ENCODE measurements around the gene SCNN1G.

GRCh38 chr16:23158114-23158513 is 24.4 kb upstream of the SCNN1G start:
- no peak for TF ChIP-seq CTCF (conservative IDR thresholded peaks at IDR 0.05; ENCODE audit: low read length)
- TF ChIP-seq EZH2phosphoT487 (IDR thresholded peaks at IDR 0.05; ENCODE audit: borderline replicate concordance) = no peak

All from Loucy (cell line).